CD1c-positive myeloid dendritic cell (primary cell): ENCODE results near the gene SETBP1.

Experiments
- DNase-seq: peaks from one replicate; pipeline ENCODE4 v3.0.0-alpha.2; 2016; ENCODE audit errors: extremely low spot score

The SETBP1 gene

GRCh38 chr18:44937960-44938719 is 257.5 kb downstream of the SETBP1 start:
- DNase-seq = no peak

DNA sequence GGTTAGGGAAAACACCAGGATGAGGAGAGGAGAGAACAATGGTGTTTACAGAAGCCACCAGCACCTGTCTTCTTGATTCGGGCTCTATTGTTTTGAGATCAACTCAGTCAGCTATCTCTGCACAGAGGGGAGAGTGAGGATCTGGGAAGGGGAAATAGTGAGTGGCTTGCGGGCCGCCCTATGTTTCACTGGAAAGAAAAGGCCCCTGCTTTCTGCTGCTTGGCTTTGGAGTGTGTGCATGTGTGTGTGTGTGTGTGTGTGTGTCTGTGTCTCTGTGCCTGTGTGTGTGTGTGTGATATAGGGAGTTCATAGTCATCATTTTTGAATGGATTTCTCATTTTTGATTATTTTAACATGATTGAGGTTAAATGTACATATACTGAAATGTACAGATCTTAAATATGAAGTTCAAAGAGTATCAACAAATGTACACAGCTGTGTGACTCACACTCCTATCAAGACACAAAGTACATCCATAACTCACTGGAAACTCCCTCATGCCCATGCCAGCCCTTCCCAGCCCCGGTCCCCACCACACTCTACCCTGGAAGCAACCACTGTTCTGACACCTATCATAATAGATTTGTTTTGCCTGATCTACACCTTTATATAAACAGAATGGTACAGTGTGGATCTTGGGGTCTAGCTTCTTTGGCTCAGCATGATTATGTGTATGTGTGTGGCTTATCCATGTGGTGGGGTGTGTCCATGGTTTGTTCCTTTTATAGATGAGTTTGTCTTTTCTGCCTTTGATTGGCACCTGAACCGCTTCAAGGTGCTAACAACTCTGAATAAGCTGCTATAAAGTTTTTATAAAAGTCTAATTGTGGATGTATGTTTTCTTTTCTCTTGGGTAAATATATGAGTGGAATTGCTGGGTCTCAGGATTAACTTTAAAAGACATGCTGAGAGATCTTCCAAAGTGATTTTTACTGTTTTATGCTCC is 258.3 kb downstream of the SETBP1 start:
- DNase-seq = no peak

- no peak for DNase-seq
These were observed 260.8 kb downstream of the SETBP1 start for GRCh38 chr18:44941516-44941915.

GRCh38 chr18:44942073-44942472 is 261.4 kb downstream of the SETBP1 start:
- DNase-seq = no peak

- DNase-seq = no peak
These were observed 262.7 kb downstream of the SETBP1 start for GRCh38 chr18:44943311-44943881.

DNA sequence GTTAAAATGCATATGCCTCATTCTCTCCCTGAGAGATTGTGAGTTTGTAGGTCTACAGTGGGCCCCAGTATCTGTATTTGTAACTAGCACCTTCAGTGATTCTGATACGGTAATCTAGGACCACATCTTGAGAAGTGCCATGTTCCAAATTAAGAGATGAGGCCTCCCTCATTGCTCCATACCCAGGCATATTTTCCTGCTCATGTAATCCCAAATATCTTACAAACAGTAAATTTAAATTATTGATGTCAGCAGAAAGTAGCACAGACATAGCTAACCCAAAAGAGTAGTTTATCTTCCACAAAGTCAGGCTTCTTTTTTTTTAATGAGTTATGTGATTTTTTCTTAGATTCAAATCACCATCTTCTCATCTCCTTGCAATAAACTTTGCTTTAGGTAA is 263.8 kb downstream of the SETBP1 start:
- no peak for DNase-seq

DNA sequence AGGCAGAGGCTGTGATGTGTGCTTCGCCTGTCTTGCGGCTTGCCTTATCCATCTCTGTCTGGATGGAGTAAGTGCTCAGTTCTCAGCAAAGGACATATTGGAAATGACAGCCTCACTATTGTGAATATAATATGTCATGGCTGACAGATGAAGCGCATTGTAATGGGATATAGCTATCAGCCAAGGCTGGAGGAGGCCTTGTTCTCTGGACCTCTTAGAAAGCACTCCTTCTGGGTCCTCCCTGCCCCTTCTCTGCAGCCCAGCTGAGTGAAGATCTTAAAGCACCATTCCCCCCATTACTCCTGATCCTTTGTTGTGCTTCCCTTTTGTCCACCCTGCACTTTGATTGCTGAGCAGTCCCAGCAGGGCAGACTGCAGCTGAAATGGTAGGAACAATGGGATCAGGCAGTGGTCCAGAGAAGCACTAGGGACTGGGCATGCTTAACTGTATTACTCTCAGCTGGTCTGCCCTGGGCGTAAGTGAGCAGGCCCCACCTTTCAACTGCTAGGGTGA is 265.3 kb downstream of the SETBP1 start:
- DNase-seq = no peak

- DNase-seq = no peak
These were observed 265.9 kb downstream of the SETBP1 start for GRCh38 chr18:44946529-44947113.

- no peak for DNase-seq
These were observed 269.3 kb downstream of the SETBP1 start for GRCh38 chr18:44949967-44950366.

DNA sequence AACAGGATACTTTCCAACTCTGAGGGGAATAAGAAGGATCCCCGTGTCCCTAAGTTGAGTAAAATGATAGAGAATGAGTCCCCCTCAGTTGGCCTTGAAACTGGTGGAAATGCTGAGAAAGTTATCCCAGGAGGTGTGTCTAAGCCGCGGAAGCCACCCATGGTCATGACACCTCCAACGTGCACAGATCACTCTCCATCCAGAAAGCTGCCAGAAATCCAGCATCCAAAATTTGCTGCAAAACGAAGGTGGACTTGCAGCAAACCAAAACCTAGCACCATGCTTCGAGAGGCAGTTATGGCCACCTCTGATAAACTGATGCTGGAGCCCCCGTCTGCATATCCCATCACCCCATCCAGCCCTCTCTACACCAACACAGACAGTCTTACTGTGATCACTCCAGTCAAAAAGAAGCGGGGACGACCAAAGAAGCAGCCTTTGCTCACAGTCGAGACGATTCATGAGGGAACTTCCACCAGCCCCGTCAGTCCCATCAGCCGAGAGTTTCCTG is 270.1 kb downstream of the SETBP1 start:
- DNase-seq = no peak

GRCh38 chr18:44951748-44952147 is 271.1 kb downstream of the SETBP1 start:
- no peak for DNase-seq

DNA sequence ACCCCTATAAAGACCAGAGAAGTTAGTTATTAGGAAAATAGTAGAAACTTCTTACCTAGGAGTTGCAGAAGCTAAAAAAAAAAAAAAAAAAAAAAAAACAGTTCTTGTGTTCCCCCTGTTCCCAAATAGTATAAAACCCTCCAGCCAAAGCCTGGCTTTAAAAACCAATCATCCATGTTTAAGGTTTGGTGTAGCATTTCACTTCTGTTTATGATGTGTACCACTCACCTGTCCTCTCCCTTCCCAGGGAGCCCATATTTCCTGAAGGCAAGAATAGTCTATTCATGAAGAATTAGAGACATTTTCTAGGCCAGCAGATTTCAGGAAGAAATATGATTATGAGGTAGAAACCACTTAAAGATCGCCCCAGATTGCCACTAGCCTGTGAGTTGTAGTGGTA is 273.6 kb downstream of the SETBP1 start:
- DNase-seq = no peak

GRCh38 chr18:44955825-44956224 is 275.1 kb downstream of the SETBP1 start:
- no peak for DNase-seq

GRCh38 chr18:44957025-44957424 is 276.3 kb downstream of the SETBP1 start:
- DNase-seq = no peak

GRCh38 chr18:44957461-44957860 is 276.8 kb downstream of the SETBP1 start:
- no peak for DNase-seq

- no peak for DNase-seq
These were observed 277.4 kb downstream of the SETBP1 start for GRCh38 chr18:44958040-44958439.

DNA sequence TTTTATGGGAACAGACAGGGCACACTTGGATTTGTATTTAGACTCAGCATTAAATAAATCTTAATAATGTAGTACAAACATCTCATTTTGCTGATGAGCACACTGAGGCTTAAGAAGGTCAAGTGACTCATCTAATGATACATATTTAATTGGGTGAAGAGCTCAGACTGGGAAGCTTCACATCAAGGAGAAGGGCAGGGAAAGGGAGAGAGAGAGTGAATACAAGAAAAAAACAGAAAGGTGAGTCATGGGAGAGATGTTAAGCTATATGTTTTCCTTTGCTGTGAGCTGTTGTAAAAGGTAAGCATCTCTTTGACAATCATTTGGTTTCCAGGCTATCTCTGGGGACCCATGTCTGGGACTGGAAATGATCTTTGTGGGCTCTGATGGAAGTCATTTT is 277.8 kb downstream of the SETBP1 start:
- DNase-seq = no peak

DNA sequence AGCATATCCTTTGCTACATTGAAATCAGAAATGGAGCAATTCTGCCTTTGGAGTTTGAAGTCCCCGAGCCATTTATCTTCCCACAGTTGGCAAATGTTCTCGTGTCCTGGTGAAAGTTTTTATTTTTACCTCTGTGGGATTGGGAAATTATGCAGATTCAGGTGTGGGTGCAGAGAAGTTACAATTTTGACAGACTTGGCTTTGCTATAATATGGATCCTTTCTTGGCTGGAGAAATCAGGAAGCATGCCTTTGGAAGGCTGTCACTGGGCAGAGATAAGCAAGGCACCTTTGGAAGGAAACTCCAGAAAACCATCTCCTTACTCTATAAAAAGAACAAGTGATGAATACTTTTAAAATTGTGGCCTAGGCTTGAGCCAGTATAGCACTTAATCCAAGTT is 278.3 kb downstream of the SETBP1 start:
- DNase-seq = no peak

GRCh38 chr18:44960580-44960979 is 279.9 kb downstream of the SETBP1 start:
- DNase-seq = no peak

GRCh38 chr18:44961288-44961995 is 280.8 kb downstream of the SETBP1 start:
- DNase-seq = no peak

- no peak for DNase-seq
These were observed 286.9 kb downstream of the SETBP1 start for GRCh38 chr18:44967599-44967998.
